ENCODE results near the gene NPAS3.

DNA sequence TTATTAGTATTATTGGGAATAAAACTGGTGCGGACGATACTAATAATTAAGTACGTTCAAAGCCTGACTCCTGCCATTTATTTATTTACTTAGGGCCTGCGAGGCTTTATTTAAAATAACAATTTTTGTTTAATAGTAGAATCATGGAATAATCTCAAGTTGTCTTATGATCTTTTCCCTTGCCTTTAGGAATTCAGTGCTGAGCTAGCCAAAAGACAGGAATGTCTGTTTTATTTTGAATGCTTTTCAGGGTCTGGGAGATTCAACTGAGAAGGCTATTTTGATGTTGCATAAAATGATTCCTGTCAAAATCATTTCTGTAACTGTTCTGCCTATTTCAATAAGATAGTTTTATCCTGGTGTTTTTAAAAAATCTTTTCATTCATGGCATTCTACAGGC lies 522.4 kb downstream of the NPAS3 start:
- TF ChIP-seq, protein P1, sequence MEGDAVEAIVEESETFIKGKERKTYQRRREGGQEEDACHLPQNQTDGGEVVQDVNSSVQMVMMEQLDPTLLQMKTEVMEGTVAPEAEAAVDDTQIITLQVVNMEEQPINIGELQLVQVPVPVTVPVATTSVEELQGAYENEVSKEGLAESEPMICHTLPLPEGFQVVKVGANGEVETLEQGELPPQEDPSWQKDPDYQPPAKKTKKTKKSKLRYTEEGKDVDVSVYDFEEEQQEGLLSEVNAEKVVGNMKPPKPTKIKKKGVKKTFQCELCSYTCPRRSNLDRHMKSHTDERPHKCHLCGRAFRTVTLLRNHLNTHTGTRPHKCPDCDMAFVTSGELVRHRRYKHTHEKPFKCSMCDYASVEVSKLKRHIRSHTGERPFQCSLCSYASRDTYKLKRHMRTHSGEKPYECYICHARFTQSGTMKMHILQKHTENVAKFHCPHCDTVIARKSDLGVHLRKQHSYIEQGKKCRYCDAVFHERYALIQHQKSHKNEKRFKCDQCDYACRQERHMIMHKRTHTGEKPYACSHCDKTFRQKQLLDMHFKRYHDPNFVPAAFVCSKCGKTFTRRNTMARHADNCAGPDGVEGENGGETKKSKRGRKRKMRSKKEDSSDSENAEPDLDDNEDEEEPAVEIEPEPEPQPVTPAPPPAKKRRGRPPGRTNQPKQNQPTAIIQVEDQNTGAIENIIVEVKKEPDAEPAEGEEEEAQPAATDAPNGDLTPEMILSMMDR (conservative IDR thresholded peaks at IDR 0.05) = no peak
- no peak for TF ChIP-seq EZH2 (IDR thresholded peaks at IDR 0.05; ENCODE audit: low read depth)
